Uterus (tissue), 4 donors: ENCODE measurements around the gene TINAG. TPM values are rescaled to one million over a fixed set of nuclear protein-coding genes. Genes with fewer than 3 reads are reported as not detected.
"Not testable (repeated sequence)": the region's sequence is repeated elsewhere in the genome, so short reads cannot be mapped to it uniquely, and the experiment has no call there.

Experiments
- DNase-seq, 2 donors: peaks; one replicate each; pipeline ENCODE4 v3.0.0-alpha.2; 2019 to 2020
- H3K27ac ChIP-seq, 2 donors: fragments of 200-600 bp; sonication (generic); 1 replicate in 1 of 2; 2 replicates in 1 of 2; pipeline ENCODE4 v1.5.1; 2016 to 2018
- H3K27me3 ChIP-seq, 2 donors: fragments of 200-600 bp; sonication (generic); one replicate each; pipeline ENCODE4 v1.5.1; 2018 to 2019; ENCODE audit warnings: control low read depth in 1 of 2
- H3K36me3 ChIP-seq, 2 donors: fragments of 200-600 bp; sonication (generic); one replicate each; pipeline ENCODE4 v1.5.1; 2019; ENCODE audit warnings: control low read depth in 1 of 2
- H3K4me1 ChIP-seq, 2 donors: fragments of 200-600 bp; sonication (generic); one replicate each; pipeline ENCODE4 v1.5.1; 2018 to 2019; ENCODE audit warnings: control low read depth in 1 of 2
- H3K4me3 ChIP-seq, 2 donors: fragments of 200-600 bp; sonication (generic); 1 replicate in 1 of 2; 2 replicates in 1 of 2; pipeline ENCODE4 v1.5.1; 2018 to 2019; ENCODE audit warnings: mild to moderate bottlenecking in 1 of 2
- H3K9me3 ChIP-seq, 2 donors: fragments of 200-600 bp; sonication (generic); one replicate each; pipeline ENCODE4 v1.5.1; 2019; ENCODE audit warnings: control low read depth in 1 of 2
- CTCF ChIP-seq, 4 experiments: fragments of 200-600 bp in 2 of 4; fragments of 450-650 bp in 2 of 4; sonication (generic) in 2 of 4; IDR thresholded peaks; one replicate each; pipeline ENCODE4 v1.5.1; 2016 to 2019; ENCODE audit warnings: antibody characterized with exemption in 4 of 4, mild to moderate bottlenecking in 2 of 4, moderate library complexity in 1 of 4
- POLR2A ChIP-seq, 2 donors: fragments of 450-650 bp; IDR thresholded peaks; one replicate each; pipeline ENCODE4 v1.6.1; 2016; ENCODE audit warnings: antibody characterized with exemption in 2 of 2, mild to moderate bottlenecking in 1 of 2, moderate library complexity in 1 of 2
- intact Hi-C: fragments of 100-400 bp; cut with DNase I; formaldehyde crosslinking; loops from one replicate; pipeline ENCODE4 v1.15.1; 2023; ENCODE audit warnings: low total_unique reads
- total RNA-seq, 4 donors: library from RNA; depleted of rRNA in 3 of 4; stranded (reverse); fragments of >200 nt in 3 of 4; gene quantifications; one replicate each; pipeline versions ENCODE4 v1.1.0 to v1.2.4, GENCODE V29; 2014 to 2023
- donor health status: DM: yes; HTN: yes; CAD: no.

The TINAG gene
- total RNA-seq, 4 donors from 2014 or later, result not detected

GRCh38 chr6:54327631-54328030, 19.4 kb downstream of the TINAG start:
- H3K9me3 ChIP-seq, result no peaks in the 10 kb centered on the region
- TF ChIP-seq CTCF (IDR thresholded peaks at IDR 0.05), result no peak
- TF ChIP-seq POLR2A (IDR thresholded peaks at IDR 0.05), result no peak

DNA sequence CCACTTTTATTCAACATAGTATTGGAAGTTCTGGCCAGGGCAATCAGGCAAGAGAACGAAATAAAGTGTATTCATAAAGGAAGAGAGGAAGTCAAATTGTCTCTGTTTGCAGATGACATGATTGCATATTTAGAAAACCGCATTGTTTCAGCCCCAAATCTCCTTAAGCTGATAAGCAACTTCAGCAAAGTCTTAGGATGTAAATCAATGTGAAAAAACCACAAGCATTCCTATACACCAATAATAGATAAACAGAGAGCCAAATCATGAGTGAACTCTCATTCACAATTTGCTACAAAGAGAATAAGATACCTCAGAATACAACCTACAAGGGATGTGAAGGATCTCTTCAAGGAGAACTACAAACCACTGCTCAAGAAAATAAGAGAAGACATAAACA, 23.3 kb downstream of the TINAG start:
- DNase-seq, H3K4me3 ChIP-seq, H3K27ac ChIP-seq, H3K9me3 ChIP-seq, intact Hi-C loops, H3K36me3 ChIP-seq, H3K27me3 ChIP-seq, H3K4me1 ChIP-seq: not testable (repeated sequence)

More at GRCh38 chr6:54327631-54328030, 19.4 kb downstream of the TINAG start:
- Histone ChIP-seq H3K4me1 (no peaks in the 10 kb centered on the region), H3K27me3 (no peaks in the 10 kb centered on the region), H3K27ac (no peak overlapping the region), H3K4me3 (no peak overlapping the region), H3K36me3 (no peaks in the 10 kb centered on the region)
- DNase-seq, result no peak
- intact Hi-C loops, result no loop called here

GRCh38 chr6:54335871-54336270, 27.6 kb downstream of the TINAG start:
- Histone ChIP-seq H3K4me1 (no peaks in the 10 kb centered on the region), H3K36me3 (no peaks in the 10 kb centered on the region), H3K4me3 (no peak overlapping the region), H3K27ac (no peak overlapping the region), H3K9me3 (no peaks in the 10 kb centered on the region), H3K27me3 (no peaks in the 10 kb centered on the region)
- intact Hi-C loops, result no loop called here
- no peak for TF ChIP-seq CTCF (IDR thresholded peaks at IDR 0.05)
- TF ChIP-seq POLR2A (IDR thresholded peaks at IDR 0.05), result no peak
- no peak for DNase-seq

- no peak overlapping the region for H3K4me3 ChIP-seq
- H3K27me3 ChIP-seq, result no peaks in the 10 kb centered on the region
- intact Hi-C loops, result no loop called here
- DNase-seq, result no peak
- H3K4me1 ChIP-seq, result no peaks in the 10 kb centered on the region
- H3K27ac ChIP-seq, result no peak overlapping the region
- TF ChIP-seq CTCF (IDR thresholded peaks at IDR 0.05) (no peak), POLR2A (IDR thresholded peaks at IDR 0.05) (no peak)
- no peaks in the 10 kb centered on the region for H3K9me3 ChIP-seq
- no peaks in the 10 kb centered on the region for H3K36me3 ChIP-seq
These were observed 45.7 kb downstream of the TINAG start for GRCh38 chr6:54353975-54354374.

- no peak for TF ChIP-seq POLR2A (IDR thresholded peaks at IDR 0.05)
- no peaks in the 10 kb centered on the region for H3K27me3 ChIP-seq
- DNase-seq, result no peak
- intact Hi-C loops, result no loop called here
- H3K9me3 ChIP-seq, result no peaks in the 10 kb centered on the region
- H3K27ac ChIP-seq, result no peak overlapping the region
- H3K36me3 ChIP-seq, result no peaks in the 10 kb centered on the region
- no peak overlapping the region for H3K4me3 ChIP-seq
- no peaks in the 10 kb centered on the region for H3K4me1 ChIP-seq
These were observed 46.4 kb downstream of the TINAG start for GRCh38 chr6:54354608-54355007.

GRCh38 chr6:54357141-54357540, 48.9 kb downstream of the TINAG start:
- H3K4me3 ChIP-seq, result no peak overlapping the region
- H3K36me3 ChIP-seq, result no peaks in the 10 kb centered on the region
- no peaks in the 10 kb centered on the region for H3K9me3 ChIP-seq
- H3K27ac ChIP-seq, result no peak overlapping the region
- no peak for DNase-seq
- no peak for TF ChIP-seq POLR2A (IDR thresholded peaks at IDR 0.05)
- no peak for TF ChIP-seq CTCF (IDR thresholded peaks at IDR 0.05)
- H3K27me3 ChIP-seq, result no peaks in the 10 kb centered on the region
- intact Hi-C loops, result no loop called here
- no peaks in the 10 kb centered on the region for H3K4me1 ChIP-seq
